Activated naive CD4-positive, alpha-beta T cell (primary cell): ENCODE results near the gene ATG2A.

Experiments used
- DNase-seq, 4 experiments: peaks; one replicate each; lab custom pipeline; 2025; lab: John Stamatoyannopoulos, UW

Gene ATG2A

GRCh38 chr11:64923944-64924909, 7.2 kb upstream of the ATG2A start, which contains the start of gene PPP2R5B:
Gene PPP2R5B (plus strand): TSS chr11:64924689. CDS start chr11:64925735, 1,046 bp downstream.
- peak; percentile 50 to 91 (median 64) for DNase-seq

DNA sequence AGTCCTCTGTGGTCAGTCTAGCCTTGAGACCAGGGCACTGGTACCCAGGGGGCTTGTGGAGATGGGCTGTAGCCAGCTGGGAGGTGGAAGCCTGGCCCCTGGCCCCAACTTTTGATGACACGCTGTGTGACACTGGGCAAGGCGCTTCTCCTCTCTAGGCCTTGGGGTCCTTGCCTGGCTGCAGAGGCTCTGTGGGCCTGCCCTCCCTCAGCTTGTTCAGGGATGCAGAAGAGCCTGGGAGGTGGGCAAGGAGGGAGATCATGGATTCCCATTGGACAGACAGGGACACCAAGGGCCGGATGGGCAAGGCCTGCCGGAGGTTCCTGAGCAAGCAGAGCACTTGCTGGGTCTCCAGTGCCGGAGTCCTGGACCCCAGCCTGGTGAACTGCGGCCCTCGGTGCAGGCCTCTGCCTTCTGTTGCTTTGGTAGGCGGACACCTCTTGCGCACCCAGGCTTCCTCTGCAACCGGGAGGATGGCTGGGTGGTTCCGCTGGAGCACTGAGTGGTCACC, 6.2 kb upstream of the ATG2A start:
- DNase-seq: no peak

- DNase-seq: no peak
These were observed 4.4 kb upstream of the ATG2A start for GRCh38 chr11:64921384-64921783.

GRCh38 chr11:64920124-64920523, 3.1 kb upstream of the ATG2A start:
- no peak for DNase-seq

DNA sequence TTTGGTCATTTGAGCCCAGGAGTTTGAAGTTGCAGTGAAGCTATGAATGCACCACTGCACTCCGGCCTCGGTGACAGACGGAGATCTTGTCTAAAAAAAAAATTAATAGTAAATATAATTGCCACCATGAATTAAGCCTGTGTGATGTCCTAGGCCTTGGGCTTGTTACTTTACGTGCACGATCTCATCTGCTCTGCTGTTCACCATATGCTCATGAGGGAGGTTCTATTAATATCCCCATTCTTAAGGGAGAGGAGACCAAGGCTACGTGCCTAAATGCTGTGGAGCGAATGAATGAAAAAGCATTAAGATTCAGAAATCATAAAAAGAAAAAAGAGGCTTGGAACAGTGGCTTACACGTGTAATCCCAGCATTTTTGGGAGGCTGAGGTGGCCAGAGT, 2.6 kb upstream of the ATG2A start:
- DNase-seq: no peak

- DNase-seq: no peak
These were observed 1.0 kb upstream of the ATG2A start for GRCh38 chr11:64918017-64918416.

GRCh38 chr11:64917663-64917995, 620 bp upstream of the ATG2A start:
- DNase-seq: no peak

DNA sequence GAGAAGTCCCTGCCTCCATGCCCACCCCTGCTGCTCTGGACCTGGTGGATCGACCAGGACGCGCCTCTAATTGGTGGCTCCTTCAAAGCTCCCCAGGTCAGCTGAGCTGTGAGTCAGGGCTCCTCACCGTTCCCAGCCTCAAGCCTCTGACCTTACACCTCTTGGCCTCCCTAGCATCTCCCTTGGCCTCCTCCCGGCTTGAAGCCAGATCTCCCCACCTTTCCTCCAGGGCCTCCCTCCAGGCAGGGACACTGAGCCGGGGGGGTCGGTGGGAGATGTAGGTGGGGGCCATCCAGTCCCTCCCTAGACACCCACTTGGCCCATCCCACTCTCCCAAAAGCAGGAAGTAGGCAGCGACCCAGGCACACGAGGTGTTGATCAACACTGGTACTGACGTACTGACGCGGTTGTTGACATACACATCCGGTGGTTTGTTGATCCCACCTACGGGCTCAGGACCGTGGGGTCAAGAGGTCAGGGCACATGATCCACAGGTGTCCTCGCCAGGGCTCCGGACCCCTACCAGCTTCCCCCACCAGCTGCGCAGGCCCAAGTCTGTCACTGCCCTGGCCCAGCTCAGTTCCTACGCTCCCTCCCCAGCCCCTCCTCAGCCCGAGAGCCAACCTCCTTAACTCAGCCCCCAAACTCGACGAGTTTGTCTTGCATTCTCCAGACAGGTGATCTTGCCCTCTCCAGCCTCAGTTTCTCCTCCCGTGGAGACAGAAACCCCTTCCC, 802 bp downstream of the ATG2A start:
- DNase-seq: peak in 1 of 4 experiments; percentile 30

DNA sequence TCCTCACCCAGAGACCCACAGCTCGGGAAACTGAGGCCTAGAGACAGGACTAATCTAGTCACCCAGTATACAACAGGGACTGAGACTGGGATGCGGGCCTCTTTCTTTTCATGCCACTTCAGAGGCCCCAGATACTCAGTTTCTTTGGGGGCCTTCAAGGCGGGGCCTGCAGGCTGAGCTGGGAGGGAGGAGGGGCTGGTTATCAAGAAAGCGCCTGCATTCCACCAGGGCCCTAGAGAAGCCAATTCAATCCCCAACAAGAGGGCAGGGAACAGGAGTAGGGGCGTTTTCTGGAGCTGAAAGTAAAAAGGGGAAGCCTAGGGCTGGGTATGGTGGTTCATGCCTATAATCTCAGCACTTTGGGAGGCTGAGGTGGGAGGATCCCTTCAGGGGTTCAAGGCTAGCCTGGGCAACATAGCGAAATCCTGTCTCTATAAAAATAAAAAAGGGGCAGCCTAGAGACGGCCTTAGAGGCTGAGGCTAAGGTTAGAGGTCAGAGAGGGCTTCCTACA, 1.6 kb downstream of the ATG2A start:
- no peak for DNase-seq

DNA sequence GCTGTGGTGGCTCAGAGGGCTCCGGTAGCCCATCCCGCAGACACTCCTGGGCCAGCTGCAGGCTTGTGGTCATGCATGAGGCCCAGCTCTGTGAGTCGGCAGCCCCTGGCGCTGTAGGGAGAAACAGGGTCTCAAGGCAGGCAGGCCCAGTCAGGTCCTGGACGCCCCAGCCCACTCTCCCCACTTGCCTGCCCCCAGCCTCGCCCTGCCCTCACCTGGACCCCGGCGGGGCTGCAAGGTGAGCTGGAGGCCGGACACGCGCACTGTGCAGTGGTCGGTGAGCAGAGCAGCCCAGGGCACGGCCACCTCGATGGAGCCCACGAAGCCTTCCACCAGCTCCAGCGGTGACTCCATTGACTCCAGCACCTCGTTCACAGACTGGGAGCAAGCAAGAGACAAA, 2.9 kb downstream of the ATG2A start:
- DNase-seq: no peak

DNA sequence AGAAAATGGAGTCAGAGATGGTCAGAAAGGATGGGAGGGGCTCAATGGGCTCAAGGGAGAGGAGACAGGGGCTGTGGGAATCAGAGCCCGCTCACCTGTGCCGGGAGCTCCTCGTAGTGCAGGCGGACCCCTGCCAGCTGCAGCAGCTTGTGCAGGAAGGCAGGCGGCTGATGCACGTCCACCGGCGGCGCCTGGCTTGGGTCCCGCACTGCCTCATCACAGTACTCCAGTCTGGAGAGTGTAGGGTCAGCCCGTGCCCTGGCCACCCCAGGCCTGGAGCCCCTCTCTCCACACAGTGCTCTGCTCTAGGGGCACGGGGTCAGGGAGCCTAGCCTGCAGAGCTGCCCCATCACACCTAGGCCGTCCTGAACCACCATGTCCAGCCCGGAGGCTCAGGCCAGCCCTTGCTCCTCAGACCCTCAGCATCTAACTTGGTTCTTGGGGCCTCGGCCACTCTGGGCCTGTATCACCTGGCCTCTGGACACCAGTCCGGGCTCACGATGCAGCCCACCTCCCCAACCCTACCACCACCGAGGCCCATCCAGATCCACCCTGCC, 3.8 kb downstream of the ATG2A start:
- no peak for DNase-seq

- DNase-seq: no peak
These were observed 5.3 kb downstream of the ATG2A start for GRCh38 chr11:64911689-64912088.

DNA sequence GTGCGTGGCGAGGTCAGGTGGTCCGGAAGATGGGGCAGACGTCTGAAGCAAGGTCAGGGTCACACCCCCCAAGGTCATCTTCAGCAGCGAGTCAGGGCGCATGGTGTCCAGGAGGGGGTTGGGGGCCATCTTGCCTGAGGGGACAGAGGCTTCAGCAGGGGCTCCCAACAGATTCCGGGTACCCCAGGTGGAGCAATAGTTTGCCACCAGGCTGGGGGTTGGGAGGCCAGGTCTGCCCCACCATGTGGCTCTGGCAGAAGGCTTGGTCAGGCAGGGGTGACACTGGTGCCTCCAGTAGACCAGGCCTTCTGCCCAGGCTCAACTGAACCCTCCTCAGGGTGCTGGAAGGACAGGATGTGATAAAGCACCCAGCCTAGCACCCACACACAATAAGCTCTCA, 5.9 kb downstream of the ATG2A start:
- no peak for DNase-seq

GRCh38 chr11:64910451-64911093, 6.4 kb downstream of the ATG2A start:
- DNase-seq: no peak

- DNase-seq: no peak
These were observed 7.2 kb downstream of the ATG2A start for GRCh38 chr11:64909653-64910343.

GRCh38 chr11:64908766-64909165, 8.2 kb downstream of the ATG2A start:
- no peak for DNase-seq

- no peak for DNase-seq
These were observed 10.7 kb downstream of the ATG2A start for GRCh38 chr11:64906314-64906635.

DNA sequence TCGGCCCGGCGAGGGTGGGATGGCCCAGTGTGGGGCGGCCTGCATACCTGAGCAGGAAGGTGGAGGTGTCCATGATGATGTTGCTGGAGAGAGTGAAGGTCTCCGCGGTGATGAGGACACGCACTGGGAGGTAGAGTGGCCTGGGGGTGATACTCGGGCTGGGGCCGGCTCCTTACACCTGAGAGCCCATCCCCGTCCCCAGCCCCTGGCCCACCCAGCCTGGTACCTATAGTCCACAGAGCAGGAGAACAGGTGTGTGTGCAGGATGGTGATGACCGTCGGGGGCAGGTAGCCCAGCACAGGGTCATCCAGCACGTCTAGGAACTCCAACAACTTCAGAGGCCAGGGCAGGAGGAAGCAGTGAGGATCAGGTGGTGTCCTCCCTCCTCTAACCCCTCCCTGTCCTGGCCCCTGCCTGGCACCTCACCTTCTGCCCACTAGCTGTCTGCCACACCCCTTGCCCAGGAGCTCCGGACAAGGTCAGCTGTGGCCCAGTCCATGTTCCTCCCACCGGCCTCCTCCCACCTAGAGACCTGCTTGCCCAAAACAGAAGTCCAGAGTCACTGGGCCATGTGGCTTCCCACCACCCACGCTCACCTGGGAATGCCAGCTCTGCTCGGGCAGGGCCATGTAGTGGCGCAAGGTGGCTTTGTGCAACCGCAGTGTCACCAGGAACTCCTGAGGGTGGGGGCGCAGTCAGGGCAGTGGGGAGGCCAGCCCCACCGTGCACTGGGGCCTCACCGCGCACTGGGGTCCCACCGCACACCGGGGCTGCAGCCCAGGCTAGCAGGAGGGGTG, 11.3 kb downstream of the ATG2A start:
- DNase-seq: no peak

- DNase-seq: no peak
These were observed 13.6 kb downstream of the ATG2A start for GRCh38 chr11:64903291-64903833.
